Ovary (tissue), 9 donors: ENCODE results near the gene EEF1G. TPM values are rescaled to one million over a fixed set of nuclear protein-coding genes. Genes with fewer than 3 reads are reported as not detected.

ENCODE experiments used
- DNase-seq, 5 donors: peaks; one replicate each; pipeline ENCODE4 v3.0.0-alpha.2; 2019 to 2020
- H3K27ac ChIP-seq, 2 donors: fragments of 200-600 bp; one replicate each; pipeline versions ENCODE4 v1.5.1 to v1.8.0; 2019 to 2022
- H3K27me3 ChIP-seq: fragments of 200-600 bp; one replicate; pipeline ENCODE4 v1.8.0; 2022
- H3K36me3 ChIP-seq: fragments of 200-600 bp; sonication (generic); one replicate; pipeline ENCODE4 v1.5.1; 2019
- H3K4me1 ChIP-seq: one replicate; pipeline ENCODE4 v1.8.1; 2013; ENCODE audit warnings: mild to moderate bottlenecking, moderate library complexity; ENCODE audit not compliant: insufficient read depth
- H3K4me3 ChIP-seq: fragments of 200-600 bp; sonication (generic); one replicate; pipeline ENCODE4 v1.5.1; 2017
- H3K9me3 ChIP-seq, 2 donors: fragments of 200-600 bp in 1 of 2; sonication (generic) in 1 of 2; one replicate each; pipeline versions ENCODE4 v1.5.1 to v1.8.1; 2013 to 2019; ENCODE audit warnings: mild to moderate bottlenecking in 1 of 2, moderate library complexity in 1 of 2
- CTCF ChIP-seq, 3 donors: fragments of 450-650 bp in 2 of 3; fragments of 200-600 bp in 1 of 3; IDR thresholded peaks; one replicate each; pipeline versions ENCODE4 v1.5.1 to v1.8.0; 2016 to 2022; ENCODE audit warnings: antibody characterized with exemption in 3 of 3, mild to moderate bottlenecking in 1 of 3
- EP300 ChIP-seq: sonication (generic); formaldehyde crosslinking; IDR thresholded peaks from one replicate; pipeline ENCODE4 v1.6.1; 2017; ENCODE audit warnings: antibody characterized with exemption
- POLR2A ChIP-seq: fragments of 450-650 bp; IDR thresholded peaks from one replicate; pipeline ENCODE4 v1.6.1; 2017; ENCODE audit warnings: antibody characterized with exemption, mild to moderate bottlenecking, moderate library complexity
- WGBS, 3 donors: extraction: QIAGEN DNeasy Blood & Tissue Kit in 1 of 3; methylation state at CpG; one replicate each; pipeline versions ENCODE4 v1.1.5 to v1.1.7; 2013 to 2017; 5-methylcytosine and 5-hydroxymethylcytosine counted together
- intact Hi-C, 4 donors: fragments of 100-400 bp; cut with DNase I; formaldehyde crosslinking; loops; one replicate each; pipeline versions ENCODE4 v1.11.0 to v1.15.1; 2022 to 2023
- polyA plus RNA-seq, 2 donors: library from polyadenylated mRNA; stranded (reverse); fragments of 200-250 nt in 1 of 2; fragments of 350-450 nt in 1 of 2; fragmentation: Illumina TruSeq in 1 of 2; extraction: RNeasy Lipid Tissue Mini Kit (QIAGEN cat#74804) in 1 of 2; gene quantifications; one replicate each; pipeline ENCODE4 v1.2.3, GENCODE V29; 2013 to 2014
- total RNA-seq, 7 donors: library from RNA; depleted of rRNA in 2 of 7; stranded (reverse); fragments of >200 nt in 2 of 7; fragmentation: NEBNext Ultra II Directional in 3 of 7; extraction: Animal tissue kit (Norgen Biotek cat#: 25700) in 3 of 7; gene quantifications; one replicate each; pipeline versions ENCODE4 v1.1.0 to v1.2.4, GENCODE V29; 2016 to 2023
- donor health status: DM: no; HTN: no; CAD: no; lungs with moderate emphysema.
- donor health status: DM: no; HTN: no; CAD: no.
- donor health status: Bipolar disorder and iron deficiency.
- donor health status: DM: yes; HTN: yes; CAD: no.
- donor health status: DM: no; HTN: no; CAD: no.
- donor health status: DM: yes; HTN: yes; CAD: no.

Gene EEF1G
- total and polyA plus RNA-seq, 9 donors: 2,147 to 3,023 (median 2,476) TPM

- DNase-seq: peak in 3 of 5 donors; percentile 54 to 68 (median 61)
- Histone ChIP-seq H3K27me3 (no peaks in the 10 kb centered on the region), H3K4me3 (no peak overlapping the region), H3K9me3 (no peaks in the 10 kb centered on the region), H3K27ac (peak overlapping the region; percentile 81 to 94), H3K36me3 (no peaks in the 10 kb centered on the region), H3K4me1 (peaks cover 24% of the 10 kb centered on the region)
- no peak for TF ChIP-seq EP300
- no peak for TF ChIP-seq CTCF (IDR thresholded peaks at IDR 0.05)
- no peak for TF ChIP-seq POLR2A
- intact Hi-C loops: no loop called here
- WGBS, 3 donors: 31 to 43% (median 34%) methylated on average over 17 of the region's 17 CpGs
Observed at GRCh38 chr11:62548545-62549335, 25.0 kb downstream of the EEF1G start.

GRCh38 chr11:62547691-62548281 is 25.9 kb downstream of the EEF1G start:
- Histone ChIP-seq H3K27ac (peak overlapping the region; percentile 81 to 94), H3K9me3 (no peaks in the 10 kb centered on the region), H3K36me3 (no peaks in the 10 kb centered on the region), H3K27me3 (no peaks in the 10 kb centered on the region), H3K4me1 (peaks cover 24% of the 10 kb centered on the region), H3K4me3 (peak overlapping the region; percentile 99)
- TF ChIP-seq POLR2A (peak; percentile 11), CTCF (IDR thresholded peaks at IDR 0.05) (no peak), EP300 (no peak)
- intact Hi-C loops: no loop called here
- DNase-seq: peak in 1 of 5 donors; percentile 47
- 40 to 46% (median 44%) methylated on average over 8 of the region's 8 CpGs for WGBS, 3 donors

- intact Hi-C loops: no loop called here
- peak in 4 of 5 donors; percentile 59 to 70 (median 64) for DNase-seq
- H3K4me1 ChIP-seq: peaks cover 26% of the 10 kb centered on the region
Observed at GRCh38 chr11:62546929-62547625, 26.6 kb downstream of the EEF1G start.

More at GRCh38 chr11:62546929-62547625, 26.6 kb downstream of the EEF1G start:
- Histone ChIP-seq H3K27me3 (no peaks in the 10 kb centered on the region), H3K4me3 (peak overlapping the region; percentile 99), H3K36me3 (no peaks in the 10 kb centered on the region), H3K27ac (peak overlapping the region; percentile 81 to 94), H3K9me3 (no peaks in the 10 kb centered on the region)
- TF ChIP-seq EP300 (no peak), CTCF (IDR thresholded peaks at IDR 0.05) (no peak), POLR2A (no peak)
- WGBS, 3 donors: 1 to 4% (median 3%) methylated on average over 36 to 40 of the region's 40 CpGs
